ENCODE measurements around the gene ARSB.
"Not testable (repeated sequence)": the region's sequence is repeated elsewhere in the genome, so short reads cannot be mapped to it uniquely, and the experiment has no call there.

The ARSB gene

DNA sequence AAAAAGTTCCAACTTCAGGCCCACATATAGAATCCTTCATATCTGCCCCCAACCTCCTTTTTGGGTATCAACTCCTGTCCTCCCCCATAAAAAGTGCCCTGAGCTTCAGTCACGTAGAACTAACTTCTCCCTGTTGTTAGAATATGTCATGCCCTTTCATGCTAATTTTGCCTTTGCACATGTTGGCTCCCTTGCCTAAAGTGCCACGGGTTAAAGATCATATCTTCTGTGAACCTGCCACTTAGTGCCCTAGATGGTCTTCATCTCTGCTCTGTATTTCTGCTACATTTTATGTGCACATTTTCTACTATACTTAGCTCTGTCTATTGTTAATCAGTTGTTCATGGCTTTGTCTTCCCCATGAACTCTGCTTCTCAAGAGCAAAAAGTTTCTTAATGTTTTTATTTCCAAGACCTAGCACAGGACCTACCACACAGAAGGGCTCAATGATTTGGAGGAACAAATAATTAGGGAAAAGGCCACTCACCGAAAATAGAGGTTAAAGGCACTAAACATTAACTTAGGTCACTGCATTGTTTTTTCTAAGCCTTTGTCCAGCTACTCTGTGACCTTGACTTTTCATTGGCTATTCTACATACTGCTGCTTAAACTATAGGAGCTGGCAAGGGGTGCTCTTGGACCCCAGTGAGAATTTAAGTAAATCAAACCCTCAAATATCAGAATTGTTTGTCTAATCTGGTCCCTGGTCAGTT, 94.3 kb downstream of the ARSB start:
- no peaks in the 10 kb centered on the region for H3K4me1 ChIP-seq (ENCODE audit: control insufficient read depth, insufficient read depth, low read length)
- H3K27me3 ChIP-seq (ENCODE audit: control insufficient read depth, insufficient read depth, low read length): no peaks in the 10 kb centered on the region

DNA sequence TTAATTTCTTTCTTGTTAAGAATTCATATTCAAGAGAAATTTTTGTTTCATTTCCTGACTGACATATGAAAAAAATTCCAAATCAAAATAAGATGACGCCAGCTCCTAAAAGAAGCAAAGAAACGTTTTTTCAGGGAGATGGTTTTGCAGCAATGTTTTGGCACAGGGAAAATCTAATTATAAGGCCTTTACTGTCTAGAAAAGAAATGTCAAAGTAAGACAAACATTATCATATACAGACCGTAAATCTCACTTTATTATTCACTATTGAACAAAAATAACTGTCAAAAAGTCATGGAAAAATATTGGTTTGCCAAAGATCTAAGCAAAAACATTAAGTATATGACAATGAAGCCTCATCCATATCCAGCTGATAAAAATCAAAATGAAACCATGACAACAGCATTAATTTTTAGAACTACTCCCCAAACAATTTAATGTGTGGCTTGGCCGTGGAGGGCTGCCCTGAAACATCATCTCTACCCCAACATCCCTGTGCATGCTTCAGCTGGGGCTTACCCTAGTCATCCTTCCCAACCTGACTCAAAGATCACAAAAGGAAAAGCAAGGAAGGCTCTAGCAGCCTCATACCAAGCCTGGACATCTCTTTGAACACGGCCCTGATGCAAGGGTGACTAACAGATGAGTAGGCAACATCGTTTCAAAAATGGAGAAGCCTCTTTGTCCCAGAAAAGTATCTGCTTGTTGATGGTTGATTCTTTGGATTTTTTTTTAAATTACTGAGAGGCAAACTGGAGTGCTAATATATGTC, 95.6 kb downstream of the ARSB start:
- no peak overlapping the region for H3K4me3 ChIP-seq (ENCODE audit: low read depth, low read length)
- H3K36me3 ChIP-seq (ENCODE audit: control insufficient read depth, insufficient read depth, low read length): no peaks in the 10 kb centered on the region
- H3K9me3 ChIP-seq (ENCODE audit: control insufficient read depth, insufficient read depth, low read length): no peaks in the 10 kb centered on the region

More for the DNA sequence above, 94.3 kb downstream of the ARSB start:
- Histone ChIP-seq H3K36me3 (ENCODE audit: control insufficient read depth, insufficient read depth, low read length) (no peaks in the 10 kb centered on the region), H3K4me3 (ENCODE audit: low read depth, low read length) (no peak overlapping the region), H3K9ac (ENCODE audit: low read depth, low read length) (no peak overlapping the region), H3K9me3 (ENCODE audit: control insufficient read depth, insufficient read depth, low read length) (no peaks in the 10 kb centered on the region)

DNA sequence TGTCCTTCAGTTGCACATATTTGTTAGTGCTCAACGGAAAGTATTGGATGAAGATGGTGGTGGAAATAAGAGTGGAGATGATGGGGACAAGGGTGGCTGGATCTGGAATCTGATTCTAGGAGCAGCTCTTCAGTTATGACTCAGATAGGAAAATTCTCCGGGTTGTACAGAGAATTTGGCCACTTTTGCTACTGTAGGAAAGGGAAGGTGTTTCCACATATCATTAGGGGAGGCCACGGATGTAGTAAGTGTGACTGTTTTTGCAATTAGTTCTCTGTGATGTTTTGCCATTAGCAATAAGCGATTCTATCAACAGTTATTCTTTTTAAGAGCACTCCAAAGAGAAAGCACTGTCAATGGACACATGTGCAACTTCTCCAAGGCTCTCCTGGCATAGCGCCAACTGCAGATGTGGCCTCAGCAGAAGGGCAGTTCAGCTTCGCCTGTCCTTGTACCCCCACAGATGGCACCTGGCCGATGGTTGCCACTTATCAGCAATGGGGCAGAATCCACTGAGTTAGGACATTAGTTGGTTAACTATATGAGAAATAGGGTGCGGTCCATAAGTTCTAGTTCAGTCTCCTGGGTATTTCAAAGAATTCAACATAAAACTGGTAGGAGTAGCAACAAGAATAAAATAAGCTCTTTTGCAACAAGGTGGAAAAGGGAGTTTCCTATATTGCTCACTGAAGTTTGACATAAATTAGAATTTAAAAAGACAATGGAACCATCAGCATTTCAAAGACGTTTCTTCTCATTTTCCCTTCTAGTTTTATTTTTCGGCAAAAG, 96.3 kb downstream of the ARSB start:
- no peaks in the 10 kb centered on the region for H3K36me3 ChIP-seq (ENCODE audit: control insufficient read depth, insufficient read depth, low read length)
- no peaks in the 10 kb centered on the region for H3K9me3 ChIP-seq (ENCODE audit: control insufficient read depth, insufficient read depth, low read length)

More for the DNA sequence above, 95.6 kb downstream of the ARSB start:
- H3K27me3 ChIP-seq (ENCODE audit: control insufficient read depth, insufficient read depth, low read length): no peaks in the 10 kb centered on the region
- H3K9ac ChIP-seq (ENCODE audit: low read depth, low read length): no peak overlapping the region
- H3K4me1 ChIP-seq (ENCODE audit: control insufficient read depth, insufficient read depth, low read length): no peaks in the 10 kb centered on the region

DNA sequence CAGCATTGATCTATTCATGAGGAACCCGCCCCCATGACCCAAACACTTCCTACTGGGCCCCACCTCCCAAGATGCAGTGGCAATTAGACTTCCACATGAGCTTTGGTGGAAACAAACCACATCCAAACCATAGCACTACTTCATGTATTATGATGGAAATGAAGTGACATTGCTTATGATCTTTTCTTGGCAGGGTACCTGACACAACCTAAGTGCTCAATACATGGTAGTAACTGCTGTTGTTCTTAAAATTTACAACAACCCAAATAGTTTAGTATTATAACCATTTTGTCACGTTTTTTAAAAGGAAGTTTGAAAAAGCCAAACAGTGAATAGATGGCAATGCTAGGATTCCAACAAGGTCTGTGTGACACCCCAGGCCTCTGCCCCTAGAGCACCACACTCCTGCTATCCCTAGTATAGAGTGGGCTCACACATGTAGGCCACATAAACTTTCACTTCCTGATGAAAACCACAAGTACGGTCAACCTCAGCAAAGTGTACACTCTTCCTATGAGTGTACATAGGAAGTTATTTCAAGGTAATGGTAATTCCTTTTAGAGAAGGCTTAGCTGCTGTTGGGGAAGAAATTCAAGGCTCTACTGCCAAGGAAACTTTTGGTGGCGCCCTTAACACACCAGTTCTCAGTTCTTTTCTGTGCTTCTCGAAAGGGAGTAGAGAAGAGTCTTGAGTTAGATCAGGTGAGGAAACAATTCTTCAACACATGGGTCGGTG, 97.6 kb downstream of the ARSB start:
- no peaks in the 10 kb centered on the region for H3K27me3 ChIP-seq (ENCODE audit: control insufficient read depth, insufficient read depth, low read length)
- no peaks in the 10 kb centered on the region for H3K4me1 ChIP-seq (ENCODE audit: control insufficient read depth, insufficient read depth, low read length)
- no peak overlapping the region for H3K4me3 ChIP-seq (ENCODE audit: low read depth, low read length)
- no peaks in the 10 kb centered on the region for H3K36me3 ChIP-seq (ENCODE audit: control insufficient read depth, insufficient read depth, low read length)
- no peaks in the 10 kb centered on the region for H3K9me3 ChIP-seq (ENCODE audit: control insufficient read depth, insufficient read depth, low read length)
- H3K9ac ChIP-seq (ENCODE audit: low read depth, low read length): no peak overlapping the region

More for the DNA sequence above, 96.3 kb downstream of the ARSB start:
- Histone ChIP-seq H3K4me1 (ENCODE audit: control insufficient read depth, insufficient read depth, low read length) (no peaks in the 10 kb centered on the region), H3K4me3 (ENCODE audit: low read depth, low read length) (no peak overlapping the region), H3K9ac (ENCODE audit: low read depth, low read length) (no peak overlapping the region), H3K27me3 (ENCODE audit: control insufficient read depth, insufficient read depth, low read length) (no peaks in the 10 kb centered on the region)

DNA sequence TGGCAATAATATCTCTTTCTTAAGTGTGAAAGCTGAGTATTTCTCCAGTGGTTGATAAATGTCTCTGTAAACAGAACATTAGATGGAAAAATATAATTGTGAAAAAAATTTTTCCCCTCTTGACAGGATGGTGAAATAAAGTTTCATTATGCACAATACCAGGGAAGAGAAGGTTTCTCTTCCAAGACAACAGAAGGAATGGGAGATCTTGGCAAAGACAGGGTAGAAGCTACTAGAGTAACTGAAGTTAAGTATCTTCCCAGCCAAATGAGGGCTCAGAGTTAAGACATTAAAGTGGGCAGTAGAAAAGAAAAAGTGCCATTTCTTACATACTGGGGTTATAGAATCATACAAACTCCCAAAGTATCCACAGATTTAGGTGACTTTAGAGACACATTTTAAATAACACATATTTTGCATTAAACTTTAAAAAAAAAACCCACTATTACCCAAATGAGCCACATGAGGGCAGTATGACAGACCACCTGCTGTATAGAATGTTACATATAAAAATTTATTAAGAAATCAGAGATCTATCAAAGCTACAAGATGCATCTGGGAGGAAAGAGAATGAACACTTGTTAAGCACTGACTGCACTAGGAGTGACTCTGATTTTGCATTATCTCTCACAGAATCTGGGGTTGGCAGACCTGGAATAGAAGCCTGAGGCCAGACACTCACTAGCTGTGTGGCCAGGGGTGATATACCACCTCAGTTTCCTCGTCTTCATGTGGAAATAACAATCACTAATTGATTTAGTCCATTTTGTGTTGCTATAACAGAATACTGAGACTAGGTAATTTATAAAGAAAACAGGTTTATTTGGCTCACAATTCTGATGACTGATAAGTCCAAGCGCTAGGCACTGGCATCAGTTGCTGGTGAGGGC, 98.5 kb downstream of the ARSB start:
- H3K36me3 ChIP-seq (ENCODE audit: control insufficient read depth, insufficient read depth, low read length): no peaks in the 10 kb centered on the region
- no peak overlapping the region for H3K9ac ChIP-seq (ENCODE audit: low read depth, low read length)
- H3K4me3 ChIP-seq (ENCODE audit: low read depth, low read length): no peak overlapping the region
- H3K4me1 ChIP-seq (ENCODE audit: control insufficient read depth, insufficient read depth, low read length): no peaks in the 10 kb centered on the region
- H3K27me3 ChIP-seq (ENCODE audit: control insufficient read depth, insufficient read depth, low read length): no peaks in the 10 kb centered on the region
- no peaks in the 10 kb centered on the region for H3K9me3 ChIP-seq (ENCODE audit: control insufficient read depth, insufficient read depth, low read length)

DNA sequence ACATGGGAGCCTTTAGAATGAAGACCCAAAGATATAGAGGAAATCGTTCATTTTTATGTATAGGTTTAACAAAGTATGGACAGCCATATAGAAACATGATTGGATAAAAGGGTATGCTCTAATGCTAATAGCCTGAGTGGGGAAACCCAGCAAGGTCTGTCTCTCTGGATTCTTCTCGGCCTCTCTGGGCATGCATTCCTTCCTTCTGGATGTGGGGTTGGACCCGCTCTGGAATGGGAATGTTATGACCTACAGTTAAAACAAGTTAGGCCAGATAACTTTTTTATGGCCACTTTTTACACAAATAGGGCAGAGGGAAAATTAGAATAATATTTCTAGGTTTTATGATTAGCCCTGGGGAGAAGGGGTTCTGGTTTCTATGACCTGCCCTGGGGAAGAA, 103.2 kb downstream of the ARSB start:
- Histone ChIP-seq H3K9ac (ENCODE audit: low read depth, low read length) (no peak overlapping the region), H3K36me3 (ENCODE audit: control insufficient read depth, insufficient read depth, low read length) (no peaks in the 10 kb centered on the region), H3K4me1 (ENCODE audit: control insufficient read depth, insufficient read depth, low read length) (no peaks in the 10 kb centered on the region), H3K27me3 (ENCODE audit: control insufficient read depth, insufficient read depth, low read length) (no peaks in the 10 kb centered on the region), H3K4me3 (ENCODE audit: low read depth, low read length) (no peak overlapping the region), H3K9me3 (ENCODE audit: control insufficient read depth, insufficient read depth, low read length) (no peaks in the 10 kb centered on the region)

DNA sequence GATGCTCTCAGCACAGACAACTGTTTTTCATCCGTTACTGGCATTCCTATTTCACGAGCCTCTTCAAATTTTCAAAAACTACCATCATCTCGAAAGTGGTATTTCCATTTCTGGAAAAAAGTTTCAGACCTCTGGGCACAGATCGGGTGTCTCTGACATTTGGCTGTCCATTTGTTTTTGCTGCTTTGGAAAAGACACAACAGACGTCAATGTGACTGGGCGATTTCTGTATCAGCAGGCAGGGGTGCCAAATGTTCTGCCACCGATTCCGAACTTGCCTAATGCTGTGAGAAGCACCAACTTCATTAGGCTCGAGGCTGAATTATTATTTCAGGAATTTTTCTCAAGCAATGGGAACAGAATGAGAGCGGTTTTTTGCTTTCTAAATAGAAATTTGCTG, 105.6 kb downstream of the ARSB start:
- H3K9ac ChIP-seq (ENCODE audit: low read depth, low read length): no peak overlapping the region
- no peaks in the 10 kb centered on the region for H3K4me1 ChIP-seq (ENCODE audit: control insufficient read depth, insufficient read depth, low read length)
- H3K36me3 ChIP-seq (ENCODE audit: control insufficient read depth, insufficient read depth, low read length): no peaks in the 10 kb centered on the region
- no peaks in the 10 kb centered on the region for H3K27me3 ChIP-seq (ENCODE audit: control insufficient read depth, insufficient read depth, low read length)
- H3K9me3 ChIP-seq (ENCODE audit: control insufficient read depth, insufficient read depth, low read length): no peaks in the 10 kb centered on the region
- no peak overlapping the region for H3K4me3 ChIP-seq (ENCODE audit: low read depth, low read length)

DNA sequence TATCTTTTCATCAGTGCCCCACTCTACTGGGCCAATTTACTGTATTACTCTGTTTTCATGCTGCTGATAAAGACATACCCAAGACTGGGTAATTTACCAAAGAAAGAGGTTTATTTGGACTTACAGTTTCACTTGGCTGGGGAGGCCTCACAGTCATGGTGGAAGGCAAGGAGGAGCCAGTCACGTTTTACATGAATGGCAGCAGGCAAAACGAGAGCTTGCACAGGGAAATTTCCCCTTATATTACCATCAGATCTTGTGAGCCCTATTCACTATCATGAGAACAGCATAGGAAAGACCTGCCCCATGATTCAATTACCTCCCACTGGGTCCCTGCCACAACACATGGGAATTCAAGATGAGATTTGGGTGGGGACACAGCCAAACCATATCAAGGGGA, 119.0 kb downstream of the ARSB start:
- not testable (repeated sequence) for H3K36me3 ChIP-seq (ENCODE audit: control insufficient read depth, insufficient read depth, low read length); H3K27me3 ChIP-seq (ENCODE audit: control insufficient read depth, insufficient read depth, low read length); H3K4me3 ChIP-seq (ENCODE audit: low read depth, low read length); H3K4me1 ChIP-seq (ENCODE audit: control insufficient read depth, insufficient read depth, low read length); H3K9me3 ChIP-seq (ENCODE audit: control insufficient read depth, insufficient read depth, low read length); H3K9ac ChIP-seq (ENCODE audit: low read depth, low read length)

DNA sequence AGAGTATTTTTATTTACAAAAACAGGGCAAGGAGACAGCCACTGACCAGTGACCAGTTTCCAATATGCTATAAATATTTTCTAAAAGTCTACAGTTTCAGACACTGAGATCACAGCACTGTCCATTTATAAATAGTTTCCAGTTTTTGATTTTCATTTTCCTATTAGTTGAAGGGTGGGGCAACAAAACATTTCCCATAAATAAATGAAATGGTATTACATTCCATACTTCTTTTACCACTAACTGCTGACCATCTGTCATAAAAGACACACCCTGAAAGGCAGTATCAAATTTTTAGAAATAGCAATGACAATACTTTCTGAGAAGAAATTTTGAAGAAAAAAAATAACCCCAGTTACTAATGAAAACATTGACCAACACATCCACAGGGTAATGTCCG, 126.7 kb downstream of the ARSB start:
- no peak overlapping the region for H3K9ac ChIP-seq (ENCODE audit: low read depth, low read length)
- peaks cover 16% of the 10 kb centered on the region for H3K9me3 ChIP-seq (ENCODE audit: control insufficient read depth, insufficient read depth, low read length)
- H3K27me3 ChIP-seq (ENCODE audit: control insufficient read depth, insufficient read depth, low read length): no peaks in the 10 kb centered on the region
- H3K4me3 ChIP-seq (ENCODE audit: low read depth, low read length): no peak overlapping the region
- H3K4me1 ChIP-seq (ENCODE audit: control insufficient read depth, insufficient read depth, low read length): no peaks in the 10 kb centered on the region
- no peaks in the 10 kb centered on the region for H3K36me3 ChIP-seq (ENCODE audit: control insufficient read depth, insufficient read depth, low read length)

DNA sequence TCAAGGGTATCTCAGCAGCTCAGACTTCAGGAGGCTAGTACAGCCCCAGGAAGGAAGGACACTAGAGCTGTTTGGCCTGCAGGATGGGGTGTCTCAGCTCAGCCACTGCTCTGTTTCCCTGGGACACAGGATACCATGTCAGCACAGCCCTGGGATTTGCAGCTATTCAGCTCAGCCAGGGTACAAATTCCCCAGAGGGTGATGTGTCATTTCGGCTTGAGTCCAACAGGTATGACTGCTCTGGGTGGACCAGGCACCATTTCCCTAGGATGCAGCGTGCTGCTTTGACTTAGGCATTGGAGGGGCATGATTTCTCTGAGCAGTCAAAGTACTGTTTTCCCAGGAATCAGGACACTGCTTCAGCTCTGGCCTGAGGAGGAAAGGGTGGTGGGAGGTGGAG, 130.1 kb downstream of the ARSB start:
- no peaks in the 10 kb centered on the region for H3K36me3 ChIP-seq (ENCODE audit: control insufficient read depth, insufficient read depth, low read length)
- peaks cover 16% of the 10 kb centered on the region for H3K9me3 ChIP-seq (ENCODE audit: control insufficient read depth, insufficient read depth, low read length)
- no peaks in the 10 kb centered on the region for H3K4me1 ChIP-seq (ENCODE audit: control insufficient read depth, insufficient read depth, low read length)
- H3K4me3 ChIP-seq (ENCODE audit: low read depth, low read length): no peak overlapping the region
- no peak overlapping the region for H3K9ac ChIP-seq (ENCODE audit: low read depth, low read length)
- H3K27me3 ChIP-seq (ENCODE audit: control insufficient read depth, insufficient read depth, low read length): no peaks in the 10 kb centered on the region

DNA sequence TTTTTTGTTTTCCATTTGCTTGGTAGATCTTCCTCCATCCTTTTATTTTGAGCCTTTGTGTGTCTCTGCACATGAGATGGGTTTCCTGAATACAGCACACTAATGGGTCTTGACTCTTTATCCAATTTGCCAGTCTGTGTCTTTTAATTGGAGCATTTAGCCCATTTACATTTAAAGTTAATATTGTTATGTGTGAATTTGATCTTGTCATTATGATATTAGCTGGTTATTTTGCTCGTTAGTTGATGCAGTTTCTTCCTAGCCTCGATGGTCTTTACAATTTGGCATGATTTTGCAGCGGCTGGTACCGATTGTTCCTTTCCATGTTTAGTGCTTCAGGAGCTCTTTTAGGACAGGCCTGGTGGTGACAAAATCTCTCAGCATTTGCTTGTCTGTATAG, 133.2 kb downstream of the ARSB start:
- H3K36me3 ChIP-seq (ENCODE audit: control insufficient read depth, insufficient read depth, low read length): not testable (repeated sequence)

More for the DNA sequence above, 133.2 kb downstream of the ARSB start:
- H3K9ac ChIP-seq (ENCODE audit: low read depth, low read length); H3K4me1 ChIP-seq (ENCODE audit: control insufficient read depth, insufficient read depth, low read length); H3K27me3 ChIP-seq (ENCODE audit: control insufficient read depth, insufficient read depth, low read length); H3K4me3 ChIP-seq (ENCODE audit: low read depth, low read length): not testable (repeated sequence)
- H3K9me3 ChIP-seq (ENCODE audit: control insufficient read depth, insufficient read depth, low read length): peaks cover 16% of the 10 kb centered on the region

Data from iPS-15b (cell line).